NCI-H446 treated with DMSO at 0.1 percent for 48 hours (cell line): Measurements from ENCODE around the gene CELA2B.
"Not testable (repeated sequence)": the region's sequence is repeated elsewhere in the genome, so short reads cannot be mapped to it uniquely, and the experiment has no call there.

Experiments
- DNase-seq: peaks from one replicate; lab custom pipeline; 2025; lab: John Stamatoyannopoulos, UW

CELA2B gene

DNA sequence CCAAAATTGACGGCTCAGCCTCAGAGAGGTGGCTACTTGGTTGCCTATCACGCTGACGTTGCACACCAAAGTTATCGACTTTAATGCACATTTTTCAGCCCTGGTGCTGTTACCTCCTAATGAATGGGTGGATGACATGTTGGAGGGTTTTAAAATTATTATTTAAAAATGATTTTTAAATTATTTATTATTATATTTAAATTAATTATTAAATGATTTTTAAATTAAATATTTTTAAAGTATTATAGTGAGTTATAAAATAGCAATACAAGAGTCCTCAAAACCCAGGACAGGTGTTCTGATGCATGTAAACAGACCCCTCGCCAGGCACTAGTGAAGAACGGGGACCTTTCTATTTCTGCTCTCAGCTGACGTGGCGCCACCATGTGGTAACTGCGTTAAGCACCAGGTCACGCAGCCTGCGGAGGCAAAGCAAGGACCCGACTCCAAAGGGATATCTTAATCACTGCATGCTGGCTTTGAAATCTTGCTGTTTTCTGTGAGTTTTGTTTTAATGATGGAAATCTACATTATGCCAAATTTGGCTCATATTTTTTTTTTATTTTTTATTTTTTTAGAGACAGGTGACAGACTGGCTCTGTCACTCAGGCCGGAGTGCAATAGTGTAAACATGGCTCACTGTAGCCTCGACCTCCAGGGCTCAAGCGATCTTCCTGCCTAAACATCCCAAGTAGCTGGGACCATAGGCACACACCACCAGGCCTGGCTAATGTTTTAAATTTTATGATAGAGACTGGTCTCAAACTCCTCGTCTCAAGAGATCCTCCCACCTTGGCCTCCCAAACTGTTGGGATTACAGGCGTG, 25.5 kb downstream of the CELA2B start:
- peak; percentile 9 for DNase-seq

DNA sequence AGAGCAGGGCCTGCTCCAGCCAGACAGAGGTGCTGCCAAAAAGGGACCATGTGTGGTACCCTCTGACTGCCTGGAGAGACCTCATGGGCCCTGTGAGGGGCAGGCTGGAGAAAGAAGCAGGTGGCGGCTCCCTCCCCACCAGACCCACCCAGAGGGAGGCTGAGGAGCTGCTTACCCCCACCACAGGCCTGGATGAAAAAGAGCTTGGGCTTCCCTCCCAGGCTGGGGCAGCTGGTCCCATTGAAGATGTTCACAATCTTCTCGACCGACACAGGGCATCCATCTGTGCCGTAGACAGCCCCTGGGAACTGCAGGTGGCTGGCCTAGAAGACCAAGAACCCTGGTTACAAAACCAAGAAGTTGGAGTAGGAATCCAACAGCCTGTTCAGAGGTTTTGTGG, 28.5 kb downstream of the CELA2B start:
- DNase-seq: no peak

DNA sequence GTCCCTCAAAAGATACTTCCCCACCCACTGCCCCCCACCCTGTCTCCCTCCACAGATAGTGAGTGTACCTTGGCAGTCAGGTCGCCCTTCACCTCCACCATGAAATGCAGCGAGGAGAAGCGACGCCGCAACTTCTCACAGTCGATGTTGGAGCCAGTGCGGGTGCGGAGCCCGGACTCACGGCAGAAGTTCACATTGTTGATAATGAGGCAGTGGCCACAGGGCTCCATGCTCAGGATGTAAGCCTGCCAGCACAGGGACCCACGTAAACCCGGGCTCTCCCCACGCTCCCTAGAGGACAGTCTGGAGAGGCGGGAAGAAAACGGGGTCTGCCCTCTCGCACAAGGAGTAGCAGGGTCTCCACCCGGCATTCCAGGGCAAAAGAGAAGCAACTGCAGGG, 30.9 kb downstream of the CELA2B start:
- no peak for DNase-seq

DNA sequence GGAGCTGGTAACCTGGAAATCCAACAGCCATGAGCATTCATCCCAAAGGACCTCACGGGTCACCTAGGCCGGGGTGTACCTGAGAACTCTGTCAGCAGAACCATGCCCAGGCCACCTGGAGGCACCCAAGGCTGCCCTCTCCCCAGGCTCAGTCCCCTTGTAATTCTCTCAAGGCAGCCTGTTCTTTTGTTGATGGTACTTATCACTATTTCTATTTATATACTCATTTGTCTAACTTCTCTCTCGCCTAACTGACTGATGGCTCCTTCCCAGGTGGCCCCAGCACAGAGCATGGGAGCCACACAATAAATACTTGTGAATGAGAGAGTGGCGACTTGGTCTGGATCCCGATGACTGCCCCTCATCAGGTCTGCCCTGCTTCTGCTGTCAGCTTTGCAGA, 31.4 kb downstream of the CELA2B start:
- DNase-seq: no peak

DNA sequence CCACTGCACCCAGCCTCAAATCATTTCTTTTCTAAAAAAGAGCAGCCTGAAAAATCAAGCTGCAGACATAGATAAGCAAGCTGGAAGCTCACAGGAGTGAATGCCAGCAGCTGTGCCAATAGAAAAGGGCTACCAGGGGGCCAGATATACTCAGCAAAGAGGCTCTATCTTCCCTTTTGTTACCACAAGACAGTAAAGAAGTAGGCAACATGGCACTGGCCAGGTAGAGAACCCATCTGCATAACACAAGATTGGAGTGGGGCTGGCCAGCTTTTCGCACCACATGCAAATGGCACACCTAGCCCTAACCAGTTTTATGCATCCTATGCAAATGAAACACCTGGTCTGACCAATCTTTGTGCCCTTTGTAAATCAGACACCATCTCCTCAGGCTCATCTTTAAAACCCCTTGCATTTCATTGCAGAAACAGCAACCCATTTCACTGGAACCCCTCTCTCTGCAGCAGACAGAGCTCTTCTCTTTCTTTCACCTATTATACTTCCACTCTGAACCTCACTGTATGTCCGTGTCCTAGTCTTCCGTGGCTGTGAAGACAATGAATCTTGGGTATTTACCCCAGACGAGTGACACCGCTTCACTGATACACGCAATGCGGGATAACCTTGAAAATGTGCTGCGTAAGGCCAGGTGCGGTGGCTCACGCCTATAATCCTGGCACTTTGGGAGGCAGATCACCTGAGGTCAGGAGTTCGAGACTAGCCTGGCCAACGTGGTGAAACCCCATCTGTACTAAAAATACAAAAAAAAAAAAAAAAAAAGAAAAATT, 33.0 kb downstream of the CELA2B start:
- no peak for DNase-seq

DNA sequence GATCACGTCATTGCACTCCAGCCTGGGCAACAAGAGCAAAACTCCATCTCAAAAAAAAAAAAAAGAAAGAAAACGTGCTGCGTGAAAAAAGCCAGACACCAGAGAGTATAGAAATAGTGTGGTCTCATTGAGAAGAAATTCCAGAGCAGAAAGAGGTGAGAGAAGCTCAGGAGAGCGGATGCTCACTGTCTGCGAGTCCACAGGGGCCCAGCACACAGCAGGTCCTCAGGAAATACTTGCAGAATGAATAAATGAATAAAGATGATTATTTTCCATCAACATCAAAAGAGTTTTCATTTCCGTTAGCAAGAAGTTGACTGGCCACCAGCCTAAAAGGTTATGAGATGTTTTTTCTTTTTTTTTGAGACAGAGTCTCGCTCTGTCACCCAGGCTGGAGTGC, 33.7 kb downstream of the CELA2B start:
- no peak for DNase-seq

DNA sequence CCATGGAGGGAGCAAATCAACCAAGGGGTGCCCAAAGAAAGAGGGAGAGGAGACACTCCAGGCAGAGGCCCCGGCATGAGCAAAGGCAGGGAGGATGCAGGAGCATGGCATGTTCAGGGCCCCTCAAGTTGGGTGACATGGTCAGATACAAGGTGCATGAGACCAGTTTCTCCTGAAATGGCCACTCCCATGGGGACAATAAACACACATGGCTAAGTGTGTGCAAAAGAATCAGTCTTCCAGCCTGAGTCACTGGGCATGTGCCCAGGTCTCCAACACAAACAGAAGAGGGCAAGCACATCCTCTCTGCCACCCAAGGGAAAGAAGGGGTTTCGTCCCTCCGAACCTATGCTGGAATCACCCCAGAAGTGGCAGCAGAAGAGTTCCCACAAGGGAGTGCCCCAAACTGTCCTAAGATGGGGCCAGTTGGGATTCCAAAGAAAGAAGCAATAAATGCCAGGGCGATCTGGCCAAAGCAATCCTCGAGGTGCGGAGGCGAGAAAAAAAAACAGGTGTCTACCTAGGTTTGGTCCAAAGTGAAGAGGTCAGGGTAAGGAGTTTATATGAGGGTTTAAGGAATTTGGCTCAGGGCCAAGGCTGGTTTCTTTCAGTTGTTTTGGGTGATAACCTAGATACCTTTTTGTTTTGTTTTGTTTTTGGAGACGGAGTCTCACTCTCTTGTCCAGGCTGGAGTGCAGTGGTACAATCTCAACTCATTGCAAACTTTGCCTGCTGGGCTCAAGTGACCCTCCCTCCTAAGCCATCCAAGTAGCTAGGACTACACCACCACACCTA, 34.9 kb downstream of the CELA2B start:
- DNase-seq: no peak

DNA sequence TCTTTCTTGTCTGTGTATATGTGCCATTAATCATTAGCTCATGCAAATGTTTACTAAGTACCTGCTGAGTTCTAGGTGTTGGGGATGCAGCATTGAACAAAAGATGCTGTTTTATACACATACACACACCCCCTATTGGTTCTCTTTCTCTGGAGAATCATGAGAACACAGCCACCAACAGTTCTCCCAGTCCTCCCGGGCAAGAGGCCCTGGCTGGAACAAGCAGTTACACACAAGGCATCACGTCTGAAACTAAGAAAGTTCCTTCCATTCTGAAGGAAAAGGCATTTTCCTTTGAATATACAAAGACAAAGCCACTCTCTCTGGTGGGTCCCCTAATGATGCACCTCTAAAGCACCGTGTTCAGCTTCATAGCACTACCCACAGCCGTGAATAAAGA, 37.3 kb downstream of the CELA2B start:
- DNase-seq: no peak

DNA sequence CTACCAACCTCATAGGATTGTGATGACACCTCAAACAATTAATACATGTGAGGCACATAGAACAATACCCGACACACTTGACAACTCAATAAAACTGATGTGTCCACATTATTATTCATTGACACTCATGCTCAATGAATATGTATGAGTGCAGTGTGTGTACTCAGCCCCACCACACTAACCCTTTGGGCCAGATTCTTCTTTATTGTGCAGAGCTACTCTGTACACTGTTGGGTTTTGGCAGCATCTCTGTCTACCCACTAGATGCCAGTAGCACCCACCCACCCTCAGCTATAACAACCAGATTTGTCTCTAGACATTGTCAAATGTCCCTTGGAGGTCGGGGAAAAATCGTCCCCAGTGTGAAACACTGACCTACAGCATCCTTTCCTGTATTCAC, 38.0 kb downstream of the CELA2B start:
- no peak for DNase-seq

DNA sequence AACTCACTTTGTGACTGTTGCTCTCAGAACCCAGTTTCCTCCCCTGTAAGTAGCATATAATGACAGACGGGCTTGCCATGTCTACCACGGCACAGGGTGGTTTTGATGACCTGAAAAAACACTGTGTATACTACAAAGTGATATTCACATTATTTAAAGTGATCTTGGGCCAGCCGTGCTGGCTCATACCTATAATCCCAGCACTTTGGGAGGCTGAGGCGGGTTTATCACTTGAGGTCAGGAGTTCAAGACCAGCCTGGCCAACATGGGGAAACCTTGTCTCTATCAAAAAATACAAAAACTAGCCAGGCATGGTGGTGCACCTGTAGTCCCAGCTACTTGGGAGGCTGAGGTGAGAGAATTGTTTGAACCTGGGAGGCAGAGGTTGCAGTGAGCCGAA, 38.7 kb downstream of the CELA2B start:
- not testable (repeated sequence) for DNase-seq

DNA sequence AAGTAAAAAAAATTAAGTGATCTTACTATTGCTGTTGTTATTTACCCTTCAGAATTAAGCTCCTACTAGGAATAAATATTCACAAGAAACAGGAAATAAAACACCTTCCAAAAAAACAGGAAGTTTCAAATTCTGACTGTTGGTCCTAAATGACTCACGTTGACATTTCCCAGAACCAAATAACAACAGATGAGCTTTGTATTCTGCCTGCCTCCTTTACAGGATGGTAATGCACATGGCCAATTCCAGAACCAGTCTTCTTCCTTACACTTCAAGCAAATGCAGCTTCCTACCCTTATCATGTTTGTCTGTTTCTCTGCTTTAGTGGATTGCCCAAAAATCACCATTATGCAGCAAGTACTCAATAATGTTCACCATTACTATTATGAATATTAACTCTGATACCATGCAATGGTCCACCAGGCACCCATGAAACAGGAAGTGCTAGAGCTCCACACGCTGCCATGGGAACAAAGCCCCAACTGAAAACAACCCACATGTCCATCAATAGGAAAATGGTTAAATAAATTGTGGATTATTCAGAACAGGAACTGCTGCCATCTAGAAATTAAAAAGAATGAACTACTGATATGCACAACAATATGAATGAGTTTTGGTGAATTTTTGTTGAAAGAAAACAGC, 39.2 kb downstream of the CELA2B start:
- DNase-seq: no peak

DNA sequence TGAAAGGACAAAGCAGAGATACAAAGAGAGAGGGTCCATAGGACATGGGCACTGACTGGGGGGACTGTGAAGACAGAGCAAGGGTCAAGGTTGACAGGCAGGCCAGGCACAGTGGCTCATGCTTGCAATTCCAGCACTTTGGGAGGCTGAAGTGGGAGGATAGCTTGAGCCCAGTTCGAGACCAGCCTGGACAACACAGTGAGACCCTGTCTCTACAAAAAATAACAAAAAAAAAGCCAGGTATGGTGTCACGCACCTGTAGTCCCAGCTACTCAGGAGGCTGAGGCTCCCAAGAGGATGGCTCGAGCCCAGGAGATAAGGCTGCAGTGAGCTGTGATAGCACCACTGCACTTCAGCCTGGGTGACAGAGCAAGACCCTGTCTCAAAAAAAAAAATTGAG, 43.7 kb downstream of the CELA2B start:
- DNase-seq: no peak

DNA sequence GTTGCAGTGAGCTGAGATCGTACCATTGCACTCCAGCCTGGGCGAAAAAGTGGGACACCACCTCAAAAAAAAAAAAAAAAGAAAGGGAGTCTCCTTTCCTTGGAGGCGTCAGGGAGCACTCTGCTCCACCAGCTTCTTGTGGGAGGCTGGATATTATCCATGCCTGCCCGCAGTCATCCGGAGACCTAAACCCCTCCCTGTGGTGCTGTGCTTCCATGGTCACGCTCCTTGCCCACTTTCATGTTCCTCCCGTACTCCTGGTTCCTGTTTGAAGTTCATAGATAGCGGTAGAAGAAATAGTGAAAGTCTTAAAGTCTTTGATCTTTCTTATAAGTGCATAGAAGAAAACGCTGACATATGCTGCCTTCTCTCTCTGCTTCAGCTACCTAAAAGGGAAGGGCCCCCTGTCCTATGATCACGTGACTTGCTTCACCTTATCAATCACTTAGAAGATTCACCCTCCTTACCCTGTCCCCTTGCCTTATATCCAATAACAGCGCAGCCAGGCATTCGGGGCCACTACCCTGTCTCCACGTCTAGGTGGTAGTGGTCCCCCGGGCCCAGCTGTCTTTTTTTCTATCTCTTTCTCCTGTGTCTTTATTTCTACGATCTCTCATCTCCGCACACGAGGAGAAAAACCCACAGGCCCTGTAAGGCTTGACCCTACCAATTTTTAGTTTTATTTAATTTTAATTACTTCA, 45.5 kb downstream of the CELA2B start:
- not testable (repeated sequence) for DNase-seq

DNA sequence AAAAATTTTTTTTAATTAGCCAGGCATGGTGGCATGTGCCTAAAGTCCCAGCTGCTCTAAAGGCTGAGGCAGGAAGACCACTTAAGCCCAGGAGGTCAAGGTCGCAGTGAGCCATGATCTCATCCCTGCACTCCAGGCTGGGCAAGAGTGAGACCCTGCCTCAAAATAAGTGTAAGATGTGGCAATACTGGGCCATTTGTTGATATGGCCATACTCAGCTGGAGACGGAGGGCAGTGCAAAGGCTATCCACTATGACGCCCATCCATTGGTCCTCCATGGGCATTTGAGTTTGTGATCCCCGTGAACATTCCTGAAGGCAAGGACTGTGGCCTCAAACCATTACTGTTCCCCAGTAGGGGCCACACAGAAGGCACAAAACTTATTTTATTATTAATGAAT, 46.6 kb downstream of the CELA2B start:
- no peak for DNase-seq

DNA sequence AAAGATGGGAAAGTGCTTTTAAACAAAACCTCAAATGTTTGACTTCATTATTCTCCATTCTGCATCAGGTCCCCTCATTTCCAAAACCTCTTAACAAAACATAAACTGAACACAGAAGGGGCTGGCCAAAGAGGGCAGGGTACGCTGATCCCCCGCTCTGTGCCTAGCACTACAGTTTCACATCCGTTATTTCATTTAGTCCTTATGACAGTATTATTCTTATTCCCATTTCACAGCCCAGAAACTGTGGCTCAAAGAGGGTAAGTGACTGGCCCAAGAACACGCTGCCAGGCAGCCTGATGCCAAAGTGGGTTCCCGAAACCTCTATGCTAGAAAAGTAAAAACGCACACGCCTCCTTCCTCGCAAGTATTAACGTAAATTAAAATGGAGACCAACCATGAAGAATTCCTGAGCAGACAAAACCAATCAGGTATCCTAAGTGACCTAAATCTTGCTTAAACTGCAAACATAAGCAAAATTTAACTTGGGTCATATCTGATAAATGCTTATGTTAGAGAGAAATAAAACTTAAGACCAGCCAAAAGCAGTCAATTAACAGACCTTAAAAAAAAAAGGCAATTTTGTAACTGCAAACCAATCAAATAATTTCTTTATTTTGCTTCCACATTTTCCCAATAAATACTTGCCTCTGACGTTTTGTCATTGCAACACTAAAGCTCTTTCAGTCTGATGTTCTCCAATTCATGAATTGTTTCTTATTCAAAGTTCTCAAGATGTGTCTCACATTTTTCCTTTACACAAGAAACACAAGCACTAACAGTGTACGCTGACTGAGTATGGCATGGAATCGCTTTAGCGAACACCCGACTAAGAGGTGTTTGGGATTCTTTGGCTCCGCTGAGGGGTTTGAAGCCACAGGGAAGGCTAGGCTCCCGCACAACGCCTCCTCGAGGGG, 47.5 kb downstream of the CELA2B start:
- peak; percentile 59 for DNase-seq

DNA sequence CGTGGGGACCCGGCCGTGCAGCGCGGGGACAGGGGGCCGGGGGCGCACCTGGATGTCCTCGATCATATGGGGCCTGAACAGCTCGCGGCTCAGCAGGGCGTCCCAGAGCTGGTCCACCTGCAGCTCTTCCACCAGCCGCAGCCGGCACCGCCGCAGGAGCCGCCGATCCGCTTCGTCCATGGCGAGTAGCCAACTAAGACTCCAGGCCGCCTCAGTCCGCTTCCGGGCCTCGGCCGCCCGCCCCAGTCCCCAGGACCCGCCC, 48.0 kb downstream of the CELA2B start, which contains the start of gene CASP9:
Gene CASP9, minus strand, starts transcription at position 195 of the 262 bp plus-strand sequence. Its CDS starts 15 bp downstream, at position 180.
- no peak for DNase-seq

DNA sequence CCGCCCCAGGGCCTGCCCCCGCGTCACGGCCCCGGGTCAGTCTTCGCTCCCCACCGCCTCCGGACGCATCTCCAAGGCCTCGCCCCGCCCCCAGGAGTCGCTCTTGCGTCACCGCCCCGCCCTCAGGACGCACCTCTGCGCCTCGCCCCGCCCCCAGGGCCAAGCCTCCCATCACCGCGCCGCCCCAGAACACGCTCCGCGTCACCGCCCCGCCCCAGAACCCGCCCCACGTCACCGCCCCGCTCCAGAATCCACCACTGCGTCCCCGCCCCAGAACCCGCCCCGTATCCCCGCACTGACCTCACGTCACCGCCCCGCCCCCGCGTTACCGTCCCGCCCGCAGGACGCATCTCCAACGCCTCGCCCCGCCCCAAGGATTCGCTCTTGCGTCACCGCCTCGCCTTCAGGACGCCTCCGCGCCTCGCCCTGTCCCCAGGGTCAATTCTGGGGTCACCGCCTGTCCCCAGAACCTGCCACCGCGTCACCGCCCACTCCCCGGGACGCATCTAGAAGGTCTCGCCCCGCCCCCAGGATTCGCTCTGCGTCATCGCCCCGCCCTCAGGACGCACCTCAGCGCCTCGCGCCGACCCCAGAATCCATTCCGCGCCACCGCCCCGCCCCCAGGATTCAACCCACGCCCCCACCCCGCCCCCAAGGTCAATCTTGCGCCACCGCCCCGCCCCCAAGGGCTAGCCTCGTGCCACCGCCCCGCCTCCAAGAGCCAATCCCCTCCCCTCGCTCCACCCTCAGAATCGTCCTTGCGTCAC, 48.6 kb downstream of the CELA2B start:
- DNase-seq: peak; percentile 97

DNA sequence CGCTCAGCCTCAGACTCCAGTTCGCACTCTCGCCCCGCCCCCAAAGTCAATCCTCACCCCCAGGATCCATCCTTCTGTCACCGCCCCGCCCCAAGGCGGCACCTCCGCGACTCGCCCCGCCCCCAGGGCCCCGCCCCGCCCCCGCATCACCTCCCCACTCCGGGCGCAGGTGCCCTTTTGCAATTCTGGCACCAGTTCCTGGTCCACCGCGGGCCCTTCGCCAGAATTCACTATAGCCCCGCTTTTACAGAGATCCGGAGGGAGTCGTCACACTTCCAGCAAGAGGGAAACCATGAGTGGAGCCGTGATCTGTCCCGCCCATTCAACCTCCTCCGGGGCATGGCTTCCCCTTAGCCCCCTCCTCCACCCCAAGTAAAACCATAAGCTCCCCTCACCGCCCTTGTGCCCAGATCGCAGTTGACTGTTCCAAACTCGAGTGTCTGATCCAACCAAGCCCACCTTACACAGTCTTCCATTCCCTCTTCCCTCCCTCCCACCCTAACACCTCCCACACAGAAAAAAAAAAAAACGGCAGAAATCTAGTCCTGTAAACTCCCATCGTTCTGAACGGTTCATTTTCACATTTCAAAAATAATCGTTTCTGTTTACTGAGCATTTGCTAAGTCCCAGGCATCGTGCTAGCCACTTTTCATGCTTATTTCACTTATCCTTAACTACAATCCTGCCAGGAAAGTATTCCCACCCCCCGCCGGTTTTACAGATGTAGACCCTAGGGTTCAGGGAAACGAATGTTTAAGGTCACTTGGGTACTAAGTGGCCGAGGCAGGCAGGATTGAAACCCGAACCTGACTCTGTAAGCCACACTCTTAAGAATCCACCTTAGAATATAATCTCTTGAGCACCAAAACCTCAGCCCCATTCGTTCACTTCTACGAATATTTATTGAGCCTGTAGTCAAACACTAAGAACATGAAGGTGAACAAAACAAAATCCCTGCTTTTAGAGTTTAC, 49.4 kb downstream of the CELA2B start:
- peak; percentile 82 for DNase-seq
